ENCODE results near the gene TMEM221.

The TMEM221 gene

GRCh38 chr19:17448131-17448967 lies at the start of gene TMEM221:
TSS of gene TMEM221 (minus strand) at chr19:17448668. CDS start at chr19:17448462, 206 bp downstream.
- peak; percentile 71 for TF ChIP-seq CTCF (conservative IDR thresholded peaks at IDR 0.05; ENCODE audit: low read depth)
- peak within 1 kb of the TSS; percentile 27; the same call in 1 of the 2 replicates for H3K27ac ChIP-seq
- ChIA-PET POLR2A (ENCODE audit: low non-redundant PET) (no interaction called here), CTCF (interaction anchor here (0.6 to 0.9 kb wide), 3 partner anchors 10 to 167 kb away, joined by 3 to 6 read pairs (median 5); partner anchors contain the start of gene ANKLE1)
- DNase-seq (ENCODE audit: low spot score) = no peak

- POLR2A ChIA-PET (ENCODE audit: low non-redundant PET) = no interaction called here
- no peak for TF ChIP-seq CTCF (conservative IDR thresholded peaks at IDR 0.05; ENCODE audit: low read depth)
- peak overlapping the region; percentile 27; the same call in 1 of the 2 replicates for H3K27ac ChIP-seq
- CTCF ChIA-PET = interaction anchor here (0.6 to 1.6 kb wide), 3 partner anchors 8 to 612 kb away, joined by 3 to 10 read pairs (median 6); no protein-coding TSS in a partner anchor
- DNase-seq (ENCODE audit: low spot score) = no peak
Observed at GRCh38 chr19:17497149-17497798, 48.8 kb upstream of the TMEM221 start.

- DNase-seq (ENCODE audit: low spot score) = peak; percentile 66
- ChIA-PET POLR2A (ENCODE audit: low non-redundant PET) (no interaction called here), CTCF (interaction anchor here (0.6 to 1.6 kb wide), 22 partner anchors 9 to 736 kb away, joined by 3 to 12 read pairs (median 4); no protein-coding TSS in a partner anchor)
- TF ChIP-seq CTCF (conservative IDR thresholded peaks at IDR 0.05; ENCODE audit: low read depth) = peak; percentile 94
- H3K27ac ChIP-seq = peak overlapping the region; percentile 27
Observed at GRCh38 chr19:17496337-17496997, 48.0 kb upstream of the TMEM221 start.

GRCh38 chr19:17495639-17496296 lies 47.3 kb upstream of the TMEM221 start:
- ChIA-PET POLR2A (ENCODE audit: low non-redundant PET) (no interaction called here), CTCF (interaction anchor here (0.6 to 1.6 kb wide), 23 partner anchors 8 to 737 kb away, joined by 3 to 12 read pairs (median 3); no protein-coding TSS in a partner anchor)
- DNase-seq (ENCODE audit: low spot score) = no peak
- no peak for TF ChIP-seq CTCF (conservative IDR thresholded peaks at IDR 0.05; ENCODE audit: low read depth)
- peak overlapping the region; percentile 27 for H3K27ac ChIP-seq

GRCh38 chr19:17491287-17491686 lies 42.8 kb upstream of the TMEM221 start:
- 0 out of 2 replicates have a peak overlapping the region, but pooled peaks have one; percentile 23 for H3K27ac ChIP-seq
- DNase-seq (ENCODE audit: low spot score) = no peak
- no peak for TF ChIP-seq CTCF (conservative IDR thresholded peaks at IDR 0.05; ENCODE audit: low read depth)
- POLR2A ChIA-PET (ENCODE audit: low non-redundant PET) = no interaction called here
- CTCF ChIA-PET = interaction anchor here (0.7 kb wide), 2 partner anchors 79 to 205 kb away, joined by 5 read pairs; no protein-coding TSS in a partner anchor

All from RWPE1 (cell line).